HepG2 (cell line): ENCODE measurements around the gene MCM10.

Experiments
- ELF4 ChIP-seq: sonication (generic); formaldehyde crosslinking; IDR thresholded peaks from 2 replicates; pipeline ENCODE4 v1.5.0; 2020; ENCODE audit warnings: missing genetic modification reagents, mild to moderate bottlenecking, moderate library complexity, borderline replicate concordance
- NFE2L2 ChIP-seq: fragments of 150-350 bp; IDR thresholded peaks from 2 replicates; pipeline ENCODE4 v1.6.1; 2014; ENCODE audit warnings: low read length
- SOX6 ChIP-seq, 2 experiments: fragments of 450-650 bp in 1 of 2; sonication (generic) in 1 of 2; formaldehyde crosslinking in 1 of 2; IDR thresholded peaks; 2 replicates each; pipeline versions ENCODE4 v1.4.0 to v1.6.1; 2017 to 2020; ENCODE audit warnings: antibody characterized with exemption in 1 of 2, mild to moderate bottlenecking in 1 of 2, missing genetic modification reagents in 1 of 2
- TF ChIP-seq, protein P1 (sequence below): sonication (generic); formaldehyde crosslinking; IDR thresholded peaks from 2 replicates; pipeline ENCODE4 v1.4.0; 2020; ENCODE audit warnings: missing genetic modification reagents

- TF ChIP-seq, protein P1, sequence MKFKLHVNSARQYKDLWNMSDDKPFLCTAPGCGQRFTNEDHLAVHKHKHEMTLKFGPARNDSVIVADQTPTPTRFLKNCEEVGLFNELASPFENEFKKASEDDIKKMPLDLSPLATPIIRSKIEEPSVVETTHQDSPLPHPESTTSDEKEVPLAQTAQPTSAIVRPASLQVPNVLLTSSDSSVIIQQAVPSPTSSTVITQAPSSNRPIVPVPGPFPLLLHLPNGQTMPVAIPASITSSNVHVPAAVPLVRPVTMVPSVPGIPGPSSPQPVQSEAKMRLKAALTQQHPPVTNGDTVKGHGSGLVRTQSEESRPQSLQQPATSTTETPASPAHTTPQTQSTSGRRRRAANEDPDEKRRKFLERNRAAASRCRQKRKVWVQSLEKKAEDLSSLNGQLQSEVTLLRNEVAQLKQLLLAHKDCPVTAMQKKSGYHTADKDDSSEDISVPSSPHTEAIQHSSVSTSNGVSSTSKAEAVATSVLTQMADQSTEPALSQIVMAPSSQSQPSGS, result no peak
- TF ChIP-seq NFE2L2 (no peak), SOX6 (IDR thresholded peaks at IDR 0.05) (no peak), SOX6 (CRISPR knock-in tag; IDR thresholded peaks at IDR 0.05) (no peak), ELF4 (no peak)
These were observed 70.5 kb downstream of the MCM10 start for GRCh38 chr10:13231808-13232207.
